ENCODE data around the gene PRKCE. TPM values are rescaled to one million over a fixed set of nuclear protein-coding genes. Genes with fewer than 3 reads are reported as not detected.

PRKCE gene
- total RNA-seq, 1 experiment from 2014 or later = 4.4 TPM

- Mint-ChIP-seq H3K4me3 (ENCODE audit: unreplicated experiment) (no peak overlapping the region), H3K9me3 (ENCODE audit: unreplicated experiment) (no peaks in the 10 kb centered on the region), H3K36me3 (ENCODE audit: insufficient read depth, unreplicated experiment) (no peaks in the 10 kb centered on the region), H3K27me3 (ENCODE audit: insufficient read depth, unreplicated experiment) (no peaks in the 10 kb centered on the region), H3K4me1 (ENCODE audit: low read depth, unreplicated experiment) (peaks cover 29% of the 10 kb centered on the region), H3K27ac (ENCODE audit: unreplicated experiment) (no peak overlapping the region)
- intact Hi-C loops (cut with micrococcal nuclease; ENCODE audit: unreplicated experiment) = no loop called here
- POLR2A ChIA-PET = no interaction called here
- Histone ChIP-seq H3K9me3 (no peaks in the 10 kb centered on the region), H3K4me3 (ENCODE audit: low read depth, low read length) (no peak overlapping the region), H3K27me3 (replicated peaks; ENCODE audit: control insufficient read depth, insufficient read depth, low read length) (no peaks in the 10 kb centered on the region), H3K36me3 (ENCODE audit: control insufficient read depth, insufficient read depth, low read length) (no peaks in the 10 kb centered on the region), H3K4me1 (peaks cover 19% of the 10 kb centered on the region)
- CTCF ChIA-PET = no interaction called here
- no peak for DNase-seq
- TF ChIP-seq CTCF (IDR thresholded peaks at IDR 0.05; ENCODE audit: insufficient read depth in 1 of 2, low read depth in 1 of 2, low read length in 1 of 2, severe bottlenecking in 1 of 2, unreplicated experiment in 1 of 2) = no peak
- no TSS peak for BruUV-seq (replicated peaks)
Measured at GRCh38 chr2:45941531-45942236, 290.2 kb downstream of the PRKCE start.

GRCh38 chr2:45942237-45942738 is 290.8 kb downstream of the PRKCE start:
- peaks cover 29% of the 10 kb centered on the region for H3K4me1 Mint-ChIP-seq (ENCODE audit: low read depth, unreplicated experiment)
- TF ChIP-seq CTCF (IDR thresholded peaks at IDR 0.05; ENCODE audit: insufficient read depth in 1 of 2, low read depth in 1 of 2, low read length in 1 of 2, severe bottlenecking in 1 of 2, unreplicated experiment in 1 of 2) = no peak
- ChIA-PET POLR2A (no interaction called here), CTCF (no interaction called here)
- H3K4me1 ChIP-seq = peaks cover 19% of the 10 kb centered on the region
- DNase-seq = no peak
- no peaks in the 10 kb centered on the region for H3K9me3 ChIP-seq
- intact Hi-C loops (cut with micrococcal nuclease; ENCODE audit: unreplicated experiment) = no loop called here
- no peaks in the 10 kb centered on the region for H3K27me3 ChIP-seq (replicated peaks; ENCODE audit: control insufficient read depth, insufficient read depth, low read length)
- no peak overlapping the region for H3K4me3 ChIP-seq (ENCODE audit: low read depth, low read length)
- no TSS peak for BruUV-seq (replicated peaks)
- H3K36me3 ChIP-seq (ENCODE audit: control insufficient read depth, insufficient read depth, low read length) = no peaks in the 10 kb centered on the region
- no peaks in the 10 kb centered on the region for H3K27me3 Mint-ChIP-seq (ENCODE audit: insufficient read depth, unreplicated experiment)
- no peak overlapping the region for H3K4me3 Mint-ChIP-seq (ENCODE audit: unreplicated experiment)
- H3K36me3 Mint-ChIP-seq (ENCODE audit: insufficient read depth, unreplicated experiment) = no peaks in the 10 kb centered on the region
- no peak overlapping the region for H3K27ac Mint-ChIP-seq (ENCODE audit: unreplicated experiment)
- H3K9me3 Mint-ChIP-seq (ENCODE audit: unreplicated experiment) = no peaks in the 10 kb centered on the region

- intact Hi-C loops (cut with micrococcal nuclease; ENCODE audit: unreplicated experiment) = no loop called here
- Mint-ChIP-seq H3K9me3 (ENCODE audit: unreplicated experiment) (no peaks in the 10 kb centered on the region), H3K4me1 (ENCODE audit: low read depth, unreplicated experiment) (peaks cover 20% of the 10 kb centered on the region), H3K4me3 (ENCODE audit: unreplicated experiment) (no peak overlapping the region), H3K27me3 (ENCODE audit: insufficient read depth, unreplicated experiment) (no peaks in the 10 kb centered on the region), H3K36me3 (ENCODE audit: insufficient read depth, unreplicated experiment) (no peaks in the 10 kb centered on the region), H3K27ac (ENCODE audit: unreplicated experiment) (no peak overlapping the region)
- ChIA-PET POLR2A (no interaction called here), CTCF (no interaction called here)
- Histone ChIP-seq H3K36me3 (ENCODE audit: control insufficient read depth, insufficient read depth, low read length) (no peaks in the 10 kb centered on the region), H3K4me1 (peaks cover 13% of the 10 kb centered on the region), H3K27me3 (replicated peaks; ENCODE audit: control insufficient read depth, insufficient read depth, low read length) (no peaks in the 10 kb centered on the region), H3K4me3 (ENCODE audit: low read depth, low read length) (no peak overlapping the region), H3K9me3 (no peaks in the 10 kb centered on the region)
- DNase-seq = no peak
- no peak for TF ChIP-seq CTCF (IDR thresholded peaks at IDR 0.05; ENCODE audit: insufficient read depth in 1 of 2, low read depth in 1 of 2, low read length in 1 of 2, severe bottlenecking in 1 of 2, unreplicated experiment in 1 of 2)
- BruUV-seq (replicated peaks) = no TSS peak
Measured at GRCh38 chr2:45943219-45944044, 292.0 kb downstream of the PRKCE start.

All from Caco-2 (cell line).